VCaP (cell line): ENCODE data around the gene DAPL1.

Experiments
- H3K27ac ChIP-seq: fragments of 450-650 bp; 2 replicates; pipeline ENCODE4 v1.5.1; 2017
- CTCF ChIP-seq: fragments of 450-650 bp; conservative IDR thresholded peaks from 2 replicates; pipeline ENCODE4 v1.5.1; 2017; ENCODE audit warnings: mild to moderate bottlenecking, moderate library complexity

Gene DAPL1

GRCh38 chr2:158762336-158762735 is 32.8 kb upstream of the DAPL1 start:
- no peak overlapping the region for H3K27ac ChIP-seq
- TF ChIP-seq CTCF, result no peak

- no peak overlapping the region for H3K27ac ChIP-seq
- no peak for TF ChIP-seq CTCF
Measured at GRCh38 chr2:158766524-158766923, 28.6 kb upstream of the DAPL1 start.

GRCh38 chr2:158772306-158773078 is 22.6 kb upstream of the DAPL1 start:
- no peak for TF ChIP-seq CTCF
- H3K27ac ChIP-seq, result no peak overlapping the region

- H3K27ac ChIP-seq, result no peak overlapping the region
- no peak for TF ChIP-seq CTCF
Measured at GRCh38 chr2:158773121-158773520, 22.0 kb upstream of the DAPL1 start.

GRCh38 chr2:158774681-158775080 is 20.4 kb upstream of the DAPL1 start:
- peak overlapping the region; percentile 38 for H3K27ac ChIP-seq

GRCh38 chr2:158775273-158776027 is 19.7 kb upstream of the DAPL1 start:
- TF ChIP-seq CTCF, result no peak
- H3K27ac ChIP-seq, result peak overlapping the region; percentile 38

More at GRCh38 chr2:158774681-158775080, 20.4 kb upstream of the DAPL1 start:
- no peak for TF ChIP-seq CTCF

GRCh38 chr2:158776231-158776630 is 18.9 kb upstream of the DAPL1 start:
- no peak for TF ChIP-seq CTCF
- H3K27ac ChIP-seq, result no peak overlapping the region
